SKM-1 (cell line): ENCODE measurements around the gene NFS1.

Source experiments
- DNase-seq: peaks from one replicate; lab custom pipeline; 2025; ENCODE audit not compliant: unreplicated experiment; lab: John Stamatoyannopoulos, UW

Gene NFS1

DNA sequence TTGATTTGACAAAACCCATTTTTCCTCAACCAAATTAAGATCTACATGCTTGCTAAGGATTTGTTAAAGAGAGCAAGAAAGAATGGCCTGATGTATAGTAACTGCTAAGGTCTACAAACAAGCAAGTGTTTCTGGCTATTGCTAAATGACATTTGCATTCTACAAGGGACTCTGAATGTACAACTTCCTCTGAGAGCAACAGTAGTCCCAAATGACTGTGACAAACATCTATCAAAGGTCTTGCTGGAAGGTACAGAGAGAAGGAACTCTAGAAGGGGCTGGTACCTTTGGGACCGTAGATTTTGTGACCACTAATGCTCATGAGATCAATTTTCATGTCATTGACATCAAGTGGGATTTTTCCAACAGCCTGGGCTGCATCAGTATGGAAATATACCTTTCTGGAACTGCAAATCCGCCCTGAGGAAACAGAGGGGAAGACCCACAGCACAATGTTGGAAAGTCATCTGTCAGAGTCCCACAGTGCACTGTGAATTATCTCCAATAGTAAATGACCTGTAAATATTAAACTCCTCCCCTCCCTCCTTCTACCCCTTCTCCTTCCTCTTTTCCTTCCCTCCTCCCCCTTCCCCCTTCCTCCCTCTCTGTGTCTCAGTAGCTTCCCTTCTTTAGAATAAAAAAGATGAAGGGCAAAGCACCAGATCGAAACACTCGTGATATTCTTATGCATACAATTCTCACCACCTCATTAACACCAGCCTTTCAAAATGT, 18.5 kb downstream of the NFS1 start:
- no peak for DNase-seq

DNA sequence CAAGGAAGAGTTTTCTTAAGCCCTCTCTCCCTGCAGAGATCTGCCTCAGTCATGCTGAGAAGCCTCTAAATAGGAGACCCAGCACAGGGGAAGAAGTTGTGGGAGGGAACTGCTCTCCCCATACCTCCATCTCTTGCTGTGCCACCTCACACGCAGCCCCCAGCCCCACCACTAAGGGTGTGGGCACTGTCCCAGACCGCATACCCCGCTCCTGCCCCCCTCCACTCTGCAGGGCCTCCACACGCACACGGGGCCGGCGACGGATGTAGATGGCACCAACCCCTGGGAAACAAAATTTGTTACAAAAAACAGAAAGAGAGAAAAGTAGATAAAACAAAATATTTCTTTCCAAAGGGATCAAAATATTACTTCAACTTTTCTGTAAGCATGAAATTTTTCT, 24.2 kb downstream of the NFS1 start:
- DNase-seq = no peak

DNA sequence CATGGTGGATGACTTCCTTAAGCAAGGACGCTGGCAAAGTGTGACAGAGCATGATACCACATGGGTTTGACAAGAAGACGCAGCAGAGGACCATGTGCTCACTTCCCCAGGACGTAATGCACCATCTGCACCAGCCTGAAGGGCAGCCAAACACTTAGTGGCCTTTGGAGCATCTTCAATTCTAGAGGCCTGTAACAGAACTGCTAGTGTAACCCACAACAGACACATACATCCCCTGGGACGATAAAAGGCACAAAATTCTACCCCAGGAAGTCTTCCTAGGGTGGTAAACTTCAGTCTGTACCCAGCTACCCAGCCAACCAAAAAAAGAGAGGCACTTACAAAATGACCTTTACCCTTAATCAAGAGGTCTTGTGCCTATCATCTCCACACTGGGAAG, 25.3 kb downstream of the NFS1 start:
- DNase-seq = no peak

DNA sequence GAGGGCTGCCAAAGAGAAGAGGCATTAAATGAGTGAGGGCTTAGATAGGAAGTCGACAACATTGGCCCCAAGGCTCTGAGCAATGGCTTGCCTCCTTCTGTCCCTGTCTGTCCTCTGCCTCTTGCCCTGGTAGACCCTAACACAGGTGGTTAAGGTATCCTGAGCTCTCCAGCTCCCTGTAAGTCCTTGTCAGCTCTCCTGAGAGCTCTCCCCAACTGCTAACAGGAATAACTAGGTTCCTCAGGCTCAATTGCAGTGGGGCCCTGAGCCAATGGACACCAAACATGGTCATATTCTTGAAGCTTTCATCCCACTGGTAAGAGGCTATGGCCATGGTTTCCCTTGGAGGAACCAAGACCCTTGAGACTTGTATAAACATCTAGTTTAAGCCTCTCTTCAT, 29.5 kb downstream of the NFS1 start:
- no peak for DNase-seq

DNA sequence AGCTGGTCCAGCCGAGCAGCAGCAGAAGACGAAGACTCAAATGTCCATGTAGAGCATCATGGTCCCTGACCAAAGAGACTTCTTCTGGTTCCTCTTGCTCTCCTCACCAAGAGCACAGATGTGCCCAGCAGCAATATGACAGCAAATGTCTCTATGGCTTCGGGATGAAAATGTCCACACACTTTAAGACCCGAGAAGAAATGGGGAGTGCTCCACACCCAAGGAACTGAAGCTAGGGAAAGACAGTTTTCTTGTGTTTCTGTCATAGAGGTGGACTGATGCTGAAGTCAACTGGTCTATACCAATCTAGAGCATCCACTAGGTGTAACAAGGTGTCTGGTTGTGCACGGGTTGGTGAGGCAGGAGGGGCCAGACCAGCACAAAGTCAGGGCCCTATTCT, 29.9 kb downstream of the NFS1 start:
- no peak for DNase-seq

DNA sequence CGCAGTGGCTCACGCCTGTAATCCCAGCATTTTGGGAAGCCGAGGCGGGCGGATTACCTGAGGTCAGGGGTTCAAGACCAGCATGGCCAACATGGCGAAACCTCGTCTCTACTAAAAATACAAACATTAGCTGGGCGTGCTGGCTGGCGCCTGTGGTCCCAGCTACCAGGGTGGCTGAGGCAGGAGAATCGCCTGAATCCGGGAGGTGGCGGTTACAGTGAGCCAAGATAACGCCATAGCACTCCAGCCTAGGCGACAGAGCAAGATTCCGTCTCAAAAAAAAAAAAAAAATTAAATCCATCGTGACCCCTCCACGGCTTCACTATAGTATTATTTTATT, 33.2 kb downstream of the NFS1 start:
- DNase-seq = no peak

DNA sequence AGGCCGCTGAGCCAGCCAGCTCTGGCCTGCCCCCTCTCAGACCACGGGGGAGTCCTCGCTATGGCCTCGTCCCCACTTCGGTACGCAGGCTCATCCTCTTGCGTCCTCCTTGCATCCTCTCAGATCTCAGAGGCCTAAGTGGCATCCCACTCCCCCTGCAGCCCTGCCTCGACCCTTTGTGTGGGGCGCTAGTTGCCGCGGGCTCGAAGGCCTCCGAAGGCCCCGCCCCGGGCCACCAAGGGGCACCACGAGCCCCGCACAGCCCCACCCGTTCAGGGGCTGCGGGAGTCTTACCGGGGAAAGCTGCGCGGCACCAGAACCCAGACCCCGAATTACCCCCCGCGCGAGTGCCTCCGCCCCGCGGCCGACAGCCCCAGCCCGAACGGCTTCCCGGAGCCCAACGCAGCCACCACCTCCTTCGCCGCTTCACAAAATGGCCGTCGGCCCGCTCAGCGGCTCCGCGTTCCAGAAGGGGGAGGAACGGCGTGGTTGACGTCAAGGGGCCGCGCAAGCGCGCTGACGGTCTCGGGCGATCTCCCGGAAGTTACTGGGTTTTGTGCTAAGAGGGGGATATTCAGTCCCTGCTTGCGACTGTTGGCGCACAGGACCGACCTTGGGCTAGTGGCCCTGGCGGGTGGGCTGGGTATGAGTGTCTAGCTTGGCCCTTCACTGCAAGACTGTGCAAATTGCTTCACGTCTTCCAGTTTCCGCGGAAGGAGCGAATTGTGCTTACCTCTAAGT, 34.5 kb downstream of the NFS1 start, which contains the start of the genes CPNE1 and RBM12:
Gene CPNE1 (minus strand): TSS at position 435 of the 741 bp plus-strand sequence. CDS start 31,977 bp downstream, outside the sequence.
Gene RBM12 (minus strand): TSS at position 435 of the 741 bp plus-strand sequence. CDS start 9,578 bp downstream, outside the sequence.
- peak; percentile 82 for DNase-seq

DNA sequence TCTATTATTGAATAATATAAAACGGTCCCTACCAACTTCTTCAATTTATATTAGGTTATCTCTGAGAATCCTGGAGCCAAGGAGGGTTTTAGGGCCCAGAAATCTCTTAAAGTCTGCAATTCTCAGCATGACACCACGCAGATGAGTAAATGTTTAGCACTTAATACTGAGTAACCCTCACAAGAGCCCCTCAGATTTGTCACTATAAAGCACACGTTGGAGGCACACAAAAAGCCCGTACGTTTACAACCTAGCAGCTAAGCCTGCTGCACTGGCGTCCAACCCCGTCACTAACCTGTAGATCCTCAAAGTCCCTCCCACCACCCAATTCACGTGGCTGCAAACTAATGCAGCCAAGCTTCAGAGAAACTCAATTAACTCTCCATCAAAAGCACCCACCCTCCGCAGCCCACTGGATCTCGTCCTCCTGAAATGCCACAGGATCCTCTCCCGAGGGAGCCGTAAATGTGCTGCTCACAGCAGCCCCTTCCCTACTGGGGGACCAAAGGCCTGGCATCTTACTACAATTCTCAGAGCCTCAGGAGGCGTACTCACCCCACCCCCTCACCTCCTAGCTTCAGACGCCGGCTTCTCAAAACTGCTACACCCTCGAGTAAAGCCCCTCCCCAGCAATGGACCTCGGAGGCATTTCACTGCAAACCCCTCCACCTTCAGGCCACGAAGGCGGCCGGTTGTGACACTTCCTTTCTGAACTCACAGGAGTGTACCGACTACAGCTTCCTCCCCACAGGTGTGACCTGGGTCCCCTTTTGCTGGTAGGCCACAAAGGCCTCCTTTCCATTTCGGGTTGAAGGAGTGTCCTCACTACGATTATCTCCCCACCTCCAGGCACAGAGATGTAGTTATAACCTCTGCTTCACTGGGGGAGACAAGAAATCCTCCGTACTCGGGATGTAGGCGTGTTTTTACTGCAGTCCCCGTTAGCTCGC, 35.4 kb downstream of the NFS1 start:
- DNase-seq = peak; percentile 16

DNA sequence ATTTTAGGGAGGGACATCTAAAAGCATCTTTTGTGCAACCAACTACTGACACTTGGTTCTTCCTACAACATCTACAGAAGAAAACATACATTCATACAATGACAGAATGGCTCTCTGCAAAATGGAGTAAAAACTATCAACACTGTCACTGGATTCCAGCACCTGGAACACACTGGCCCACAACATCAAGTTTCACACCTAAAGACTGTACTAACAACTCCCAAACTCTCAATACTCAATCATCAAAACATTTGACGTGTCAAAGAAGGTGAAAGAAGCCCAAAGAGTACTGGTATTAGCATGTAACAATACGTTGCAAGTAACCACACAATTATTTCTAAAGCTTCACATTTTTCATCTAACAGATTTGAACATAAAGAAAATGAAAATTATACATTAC, 36.6 kb downstream of the NFS1 start:
- DNase-seq = no peak

DNA sequence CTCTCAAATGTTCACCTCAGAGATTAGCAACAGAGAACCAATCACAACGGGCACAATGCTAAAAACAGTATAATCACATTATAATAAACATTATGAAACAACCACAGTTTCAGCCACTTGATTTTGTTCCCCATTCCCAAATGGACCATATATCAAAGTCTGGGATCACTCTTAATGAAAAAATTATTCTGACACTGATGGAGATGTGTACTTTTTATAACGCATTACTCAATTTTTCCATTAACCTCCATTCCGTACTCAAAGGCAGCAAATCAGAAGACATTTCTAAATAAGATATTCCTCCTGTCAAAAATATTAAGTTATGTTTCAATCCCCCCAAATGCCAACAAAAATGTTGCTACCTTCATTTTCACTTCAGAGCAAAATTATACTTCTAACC, 37.2 kb downstream of the NFS1 start:
- no peak for DNase-seq

DNA sequence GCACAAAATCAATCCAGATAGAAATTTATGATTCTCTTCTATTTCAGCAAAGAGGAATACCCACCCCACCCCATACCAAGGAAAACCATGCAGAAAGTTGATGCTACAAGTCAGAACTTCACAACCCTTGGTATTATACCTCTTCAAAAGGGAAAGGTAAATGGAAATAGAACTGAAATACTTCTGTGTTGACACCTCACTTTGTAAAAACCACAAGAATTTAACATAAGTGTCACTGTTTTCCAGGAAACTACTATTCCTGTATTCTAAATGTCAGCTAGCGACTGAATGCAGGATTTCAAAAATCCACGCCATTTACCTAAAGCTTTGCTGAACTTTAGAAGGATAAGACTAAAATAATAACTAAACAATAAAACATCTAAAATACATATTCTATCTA, 38.1 kb downstream of the NFS1 start:
- DNase-seq = no peak

DNA sequence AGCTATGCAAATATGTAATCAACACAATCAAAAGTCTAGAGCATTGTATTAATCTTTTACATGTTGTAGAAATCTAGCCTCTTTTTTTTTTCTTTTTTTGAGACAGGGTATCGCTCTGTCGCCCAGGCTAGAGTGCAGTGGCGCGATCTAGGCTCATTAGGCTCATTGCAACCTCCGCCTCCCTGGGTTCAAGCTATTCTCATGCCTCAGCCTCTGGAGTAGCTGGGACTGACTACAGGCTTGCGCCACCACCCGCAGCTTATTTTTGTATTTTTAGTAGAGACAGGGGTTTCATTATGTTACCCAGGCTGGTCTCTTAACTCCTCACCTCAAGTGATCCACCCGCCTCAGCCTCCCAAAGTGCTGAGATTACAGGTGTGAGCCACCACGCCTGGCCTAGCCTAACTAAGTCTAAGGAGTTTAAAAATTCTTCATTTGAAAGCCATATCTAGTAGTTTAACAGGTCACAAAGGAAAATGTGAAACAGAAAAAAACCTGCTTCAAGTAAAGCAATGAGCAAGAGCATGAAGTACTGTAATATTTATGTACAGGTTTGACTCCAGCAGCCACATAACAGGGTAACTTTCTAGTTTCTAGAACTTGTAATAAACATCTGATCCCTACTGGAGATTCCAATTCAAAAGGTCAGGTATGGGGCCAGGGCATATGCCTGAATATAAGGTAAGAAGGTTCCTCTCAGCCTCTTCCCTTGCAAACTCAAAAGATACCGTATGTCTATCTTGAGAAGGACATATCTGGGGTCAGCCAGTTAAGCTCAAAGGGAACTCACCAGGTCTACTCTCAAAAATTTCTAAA, 38.8 kb downstream of the NFS1 start:
- no peak for DNase-seq

DNA sequence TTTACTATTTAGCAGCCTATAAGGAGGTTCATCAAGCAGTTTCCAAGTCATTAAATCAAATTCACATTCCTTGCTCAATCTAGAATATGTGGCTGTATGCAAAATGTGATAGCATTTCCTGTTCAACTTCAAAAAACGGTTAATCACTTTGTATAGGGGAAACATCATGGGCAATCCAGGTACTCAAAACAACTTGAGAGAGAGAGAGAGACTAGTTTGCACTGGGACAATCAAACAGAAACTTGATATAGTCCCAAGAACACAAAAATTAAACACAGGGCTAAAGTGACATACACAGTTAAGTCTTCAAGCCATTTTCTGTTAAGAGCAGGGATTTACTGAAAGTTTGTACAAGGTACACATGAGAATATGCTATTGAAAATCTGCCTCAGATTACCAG, 41.9 kb downstream of the NFS1 start:
- no peak for DNase-seq

DNA sequence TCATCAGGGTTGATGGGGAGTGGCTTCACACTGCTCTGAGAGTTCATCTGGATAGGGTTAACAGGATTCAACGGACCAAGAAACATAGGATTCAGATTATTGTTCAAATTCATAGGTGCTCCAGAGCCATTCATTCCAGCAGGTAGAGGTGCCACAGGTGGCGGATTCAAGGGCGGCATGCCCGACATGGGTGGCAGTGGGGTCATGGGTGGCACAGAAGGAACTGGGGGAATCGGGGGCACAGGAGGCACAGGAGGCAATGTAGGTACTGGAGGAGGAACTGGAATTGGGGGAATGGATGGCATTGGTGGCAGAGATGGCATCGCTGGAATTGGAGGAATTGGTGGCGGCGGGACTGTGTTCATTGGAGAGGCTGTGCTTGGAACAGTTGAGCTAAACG, 44.7 kb downstream of the NFS1 start:
- DNase-seq = no peak

DNA sequence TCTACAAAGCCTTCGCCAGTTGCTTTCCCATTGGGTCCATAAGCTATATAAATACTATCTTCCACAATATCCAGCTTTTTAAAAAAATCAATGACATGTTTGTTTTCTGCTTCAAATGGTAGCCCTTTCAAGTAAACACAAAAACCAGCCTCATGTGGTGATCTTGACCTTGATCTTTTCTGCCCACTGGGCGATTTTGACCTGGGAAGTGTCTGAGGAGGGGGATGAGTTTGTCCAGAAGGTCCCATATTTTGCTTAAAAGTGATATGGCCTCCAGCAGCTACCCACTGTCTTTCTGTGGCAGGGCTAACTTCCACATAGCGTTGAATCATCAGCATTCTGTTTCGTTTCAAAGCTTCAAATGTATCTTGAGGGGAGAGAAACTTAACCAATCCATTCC, 45.3 kb downstream of the NFS1 start:
- no peak for DNase-seq

DNA sequence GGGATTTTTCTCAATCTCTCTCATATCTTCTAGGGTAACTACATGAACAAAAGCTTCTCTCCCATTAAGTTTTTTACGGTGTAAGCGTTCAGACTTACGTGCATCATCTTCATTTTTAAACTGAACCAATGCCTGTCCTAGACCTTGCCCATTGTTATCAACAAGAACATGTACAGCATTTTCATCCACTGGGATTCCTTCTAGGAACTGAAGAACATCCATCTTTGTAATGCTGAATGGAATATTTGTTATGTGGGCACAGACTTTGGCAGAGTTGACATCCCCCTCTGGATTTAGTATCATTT, 45.8 kb downstream of the NFS1 start:
- DNase-seq = no peak

DNA sequence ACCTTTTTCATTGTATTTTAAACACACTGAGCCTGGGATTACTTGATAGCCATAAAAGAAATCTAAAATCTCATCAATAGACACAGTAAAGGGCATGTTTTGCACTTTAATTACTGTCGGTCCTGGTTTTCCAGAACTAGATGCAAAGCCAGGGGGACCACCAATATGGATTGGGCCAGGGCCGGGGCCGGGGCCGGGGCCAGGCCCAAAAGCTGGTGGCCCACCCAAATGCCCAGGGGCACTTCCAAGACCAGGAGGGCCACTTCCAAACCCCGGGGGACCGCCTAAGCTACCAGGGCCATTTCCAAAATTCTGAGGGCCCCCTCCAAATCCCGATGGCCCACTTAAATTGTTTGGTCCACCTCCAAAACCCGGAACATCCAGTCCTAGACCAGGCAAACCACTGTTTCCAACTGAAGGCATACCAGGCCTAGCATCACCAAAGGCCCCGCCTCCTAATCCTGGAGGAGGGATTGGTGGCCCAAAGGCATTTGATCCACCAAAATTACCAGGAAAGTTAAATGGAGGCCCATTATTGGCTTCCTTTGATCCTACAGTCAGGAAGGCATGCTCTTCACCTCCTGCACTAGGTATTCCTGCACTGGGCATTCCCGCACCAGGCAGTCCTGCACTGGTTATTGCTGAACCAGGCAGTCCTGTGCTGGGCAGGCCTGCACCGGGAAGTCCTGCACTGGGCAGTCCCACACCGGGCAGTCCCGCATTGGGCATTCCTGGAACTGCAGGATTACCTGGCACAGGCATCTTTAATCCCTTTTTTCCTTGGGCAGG, 46.3 kb downstream of the NFS1 start:
- DNase-seq = no peak

DNA sequence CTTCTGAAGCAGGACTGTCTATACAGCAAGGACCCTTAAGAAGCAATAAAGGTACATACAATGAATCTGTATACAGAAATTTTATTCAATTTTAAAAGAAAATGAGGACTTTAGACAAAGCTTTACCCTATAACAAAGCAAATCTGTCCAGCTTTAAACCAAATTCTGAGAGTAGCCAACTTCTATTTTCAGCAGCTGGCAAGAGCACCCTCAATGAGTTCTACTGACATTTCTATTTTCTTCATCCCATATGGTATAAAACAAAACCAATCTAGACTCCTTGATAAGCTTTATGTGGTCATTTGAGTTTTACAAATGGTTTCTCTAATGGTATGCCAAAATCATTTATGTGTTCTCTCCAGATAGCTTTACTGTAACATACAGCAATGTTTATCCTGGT, 47.2 kb downstream of the NFS1 start:
- no peak for DNase-seq

DNA sequence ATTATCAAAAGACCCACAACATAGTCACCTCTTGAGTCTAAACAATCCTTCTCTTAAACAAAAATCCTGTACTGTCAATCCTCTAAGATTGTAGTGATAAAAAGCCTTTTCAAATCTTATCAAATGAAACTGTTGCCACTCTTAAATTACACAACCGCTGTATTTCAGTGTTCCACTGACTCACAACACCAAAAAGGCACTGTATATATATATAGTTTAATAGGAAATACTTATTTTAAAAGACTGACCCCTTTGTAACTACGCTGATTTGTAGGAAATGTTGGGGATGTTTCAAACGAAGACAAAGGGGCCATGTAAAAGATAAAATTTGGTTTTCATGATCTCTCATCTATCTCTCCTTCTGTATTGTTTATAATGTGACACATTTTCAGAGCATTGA, 48.5 kb downstream of the NFS1 start:
- no peak for DNase-seq

DNA sequence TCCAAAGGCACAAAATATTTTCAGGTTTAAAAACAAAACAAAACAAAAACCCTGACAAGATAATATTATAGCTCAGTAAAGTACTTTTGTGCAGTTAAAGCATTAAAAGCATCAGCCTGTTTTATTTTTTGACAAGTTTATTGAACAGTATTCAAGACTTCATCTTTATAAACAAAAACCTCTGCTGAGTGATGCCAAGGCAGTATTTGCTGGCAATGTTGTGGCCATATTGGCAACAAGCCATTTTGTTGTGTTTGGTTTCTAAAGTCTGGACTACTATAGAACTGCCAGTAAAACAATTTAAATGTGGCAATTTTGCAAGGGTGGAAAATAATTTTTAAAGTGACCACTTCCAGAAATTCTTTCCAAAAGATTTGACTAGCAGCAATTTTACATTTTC, 50.3 kb downstream of the NFS1 start:
- no peak for DNase-seq
